ENCODE results near the gene KIF22.
"Not testable (repeated sequence)": the region's sequence is repeated elsewhere in the genome, so short reads cannot be mapped to it uniquely, and the experiment has no call there.

Gene KIF22

DNA sequence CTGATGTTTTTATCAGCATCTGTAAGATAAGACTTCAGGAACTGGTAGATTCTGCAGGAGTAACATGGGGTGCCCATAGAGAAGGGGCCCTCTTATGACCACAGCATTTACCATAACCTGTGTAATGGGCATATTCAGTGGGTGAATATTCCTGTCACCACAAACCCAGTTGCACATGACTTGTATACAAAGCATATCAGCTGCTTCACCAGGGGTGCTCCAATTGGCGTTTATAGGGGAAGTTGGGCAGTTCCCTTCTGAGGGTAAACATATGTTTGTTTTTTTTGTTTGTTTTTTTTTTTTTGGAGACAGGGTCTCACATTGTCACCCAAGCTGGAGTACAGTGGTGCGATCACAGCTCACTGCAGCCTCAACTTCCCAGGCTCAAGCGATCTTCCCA is 24.0 kb upstream of the KIF22 start:
- no peak for DNase-seq
- ATAC-seq, result no peak

DNA sequence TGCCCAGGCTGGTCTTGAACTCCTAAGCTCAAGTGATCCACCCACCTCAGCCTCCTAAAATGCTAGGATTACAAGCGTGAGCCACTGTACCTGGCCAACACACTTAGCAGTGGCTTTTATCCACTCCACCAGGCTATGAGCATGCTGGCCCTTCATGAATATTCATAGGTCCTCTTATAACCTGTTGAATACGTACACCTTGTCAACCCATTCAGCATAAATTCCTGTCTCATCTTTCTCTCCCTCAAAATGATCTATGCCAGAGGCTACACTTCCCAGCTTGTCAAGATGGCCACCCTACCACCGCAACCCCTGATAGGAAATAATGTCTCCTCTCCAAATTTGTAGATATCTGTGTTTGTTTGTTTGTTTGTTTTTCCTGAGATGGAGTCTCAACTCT is 23.5 kb upstream of the KIF22 start:
- no peak for ATAC-seq
- no peak for DNase-seq

DNA sequence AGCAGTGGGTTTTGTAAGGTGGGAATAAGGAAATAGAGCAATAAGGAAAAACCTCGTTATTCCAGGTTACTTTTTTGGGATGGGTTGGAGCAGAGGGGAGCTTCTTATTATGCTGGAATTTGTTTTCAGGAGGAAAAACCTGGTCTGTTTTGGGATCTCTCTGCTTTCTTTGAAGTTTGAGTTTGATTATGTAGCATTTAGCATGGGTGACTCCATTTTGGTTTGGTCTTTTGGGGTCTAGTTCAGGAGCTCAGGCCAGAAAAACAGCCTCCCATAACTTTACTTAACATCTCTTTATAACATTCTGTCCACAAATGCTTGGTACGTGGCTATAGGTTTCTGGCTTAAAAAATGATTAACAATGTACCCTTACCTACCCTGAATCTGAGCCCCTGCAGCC is 21.0 kb upstream of the KIF22 start:
- DNase-seq, result no peak
- no peak for ATAC-seq

DNA sequence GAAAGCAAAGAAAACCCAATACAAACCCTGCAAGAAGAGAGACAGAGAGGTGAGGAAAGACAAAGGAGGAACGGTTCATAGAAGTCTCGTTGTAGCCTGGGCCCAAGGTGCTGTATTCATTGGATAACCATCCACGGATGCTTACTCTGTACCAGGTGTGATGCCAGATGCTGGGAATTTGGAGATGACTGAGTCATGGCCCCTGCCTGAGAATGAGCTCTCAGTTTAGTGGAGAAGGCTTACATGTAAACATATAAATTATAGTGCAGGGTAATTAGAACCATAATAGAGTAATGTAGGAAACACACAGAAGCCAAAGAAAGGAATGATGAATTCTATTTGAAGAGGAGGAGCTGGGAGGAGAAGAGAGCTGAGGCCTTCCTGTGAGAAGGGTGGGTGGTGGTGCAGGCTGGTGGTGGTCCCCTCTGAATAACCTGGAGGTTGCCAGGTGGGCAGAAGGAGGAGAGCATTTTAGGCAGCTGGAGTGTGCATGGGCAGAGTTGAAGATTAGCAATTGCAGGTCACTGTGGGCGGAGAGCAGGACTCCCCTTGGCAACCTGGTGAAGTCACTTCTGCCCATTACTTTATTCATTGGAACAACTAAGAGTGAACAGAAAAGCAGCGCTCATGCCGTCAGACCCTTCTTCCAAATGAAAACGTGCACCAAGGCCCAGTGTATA is 20.2 kb upstream of the KIF22 start:
- no peak for ATAC-seq
- DNase-seq, result no peak

DNA sequence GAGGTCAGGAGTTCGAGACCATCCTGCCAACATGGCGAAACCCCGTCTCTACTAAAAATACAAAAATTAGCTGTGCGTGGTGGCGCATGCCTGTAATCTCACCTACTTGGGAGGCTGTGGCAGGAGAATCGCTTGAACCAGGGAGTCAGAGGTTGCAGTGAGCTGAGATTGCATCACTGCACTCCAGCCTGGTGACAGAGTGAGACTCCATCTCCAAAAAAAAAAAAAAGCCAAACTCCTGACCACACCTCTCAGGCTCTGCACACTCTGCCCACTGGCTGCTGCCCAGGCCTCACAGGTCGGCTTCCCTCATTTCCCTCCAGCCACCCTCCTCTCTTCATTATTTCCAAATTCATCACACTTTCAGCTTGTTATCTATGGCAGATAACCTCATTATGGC is 18.2 kb upstream of the KIF22 start:
- not testable (repeated sequence) for ATAC-seq, DNase-seq

DNA sequence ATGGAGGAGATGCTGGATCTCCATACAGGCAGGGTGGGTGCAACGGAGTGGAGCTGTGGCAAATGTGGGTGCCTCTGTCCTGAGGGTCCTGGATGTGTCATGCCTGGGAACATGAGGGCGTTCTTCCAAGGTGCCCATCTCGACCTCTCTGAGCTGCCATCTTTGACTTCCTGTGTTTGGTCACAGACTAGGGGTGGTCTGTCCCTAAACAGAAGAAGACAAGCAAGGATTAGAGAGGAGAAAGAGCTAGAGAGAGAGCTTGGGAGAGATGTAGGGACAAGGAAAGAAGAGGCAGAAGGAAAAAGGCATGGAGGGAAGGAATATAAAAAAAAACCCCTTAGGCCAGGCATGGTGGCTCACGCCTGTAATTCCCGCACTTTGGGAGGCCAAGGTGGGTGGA is 15.8 kb upstream of the KIF22 start:
- no peak for ATAC-seq
- no peak for DNase-seq

DNA sequence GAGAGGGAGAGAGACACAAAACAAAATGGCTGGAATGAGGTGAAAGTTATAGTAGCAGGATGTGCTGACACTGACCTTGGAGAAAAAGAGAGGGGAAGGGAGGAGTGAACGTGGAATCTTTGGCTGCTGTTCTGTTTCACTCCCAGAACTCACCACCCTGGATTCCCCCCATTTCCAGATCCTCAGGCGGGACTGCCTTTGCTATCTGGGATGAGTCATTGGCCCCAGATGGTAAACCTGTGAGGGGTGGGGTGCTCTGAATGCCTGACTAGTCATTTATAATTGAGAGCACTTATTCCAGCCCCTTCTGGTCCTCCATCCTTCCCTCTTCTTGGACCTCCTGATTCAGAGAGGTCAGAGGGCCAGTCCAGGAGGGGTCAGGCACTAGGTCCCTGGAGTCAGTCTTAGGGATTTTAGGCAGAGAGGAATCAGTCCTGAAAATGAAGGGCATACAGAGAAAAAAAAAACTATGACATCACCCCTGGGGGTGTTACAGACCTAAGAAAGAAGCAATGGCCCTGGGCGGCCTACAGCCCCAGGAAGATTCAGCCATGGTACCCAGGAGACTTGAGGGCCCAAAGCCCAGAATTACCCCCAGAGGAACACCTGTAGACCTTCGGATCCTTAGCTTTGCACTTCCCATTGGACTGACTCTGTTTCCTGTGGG is 14.7 kb upstream of the KIF22 start:
- ATAC-seq (no peak), DNase-seq (no peak)

DNA sequence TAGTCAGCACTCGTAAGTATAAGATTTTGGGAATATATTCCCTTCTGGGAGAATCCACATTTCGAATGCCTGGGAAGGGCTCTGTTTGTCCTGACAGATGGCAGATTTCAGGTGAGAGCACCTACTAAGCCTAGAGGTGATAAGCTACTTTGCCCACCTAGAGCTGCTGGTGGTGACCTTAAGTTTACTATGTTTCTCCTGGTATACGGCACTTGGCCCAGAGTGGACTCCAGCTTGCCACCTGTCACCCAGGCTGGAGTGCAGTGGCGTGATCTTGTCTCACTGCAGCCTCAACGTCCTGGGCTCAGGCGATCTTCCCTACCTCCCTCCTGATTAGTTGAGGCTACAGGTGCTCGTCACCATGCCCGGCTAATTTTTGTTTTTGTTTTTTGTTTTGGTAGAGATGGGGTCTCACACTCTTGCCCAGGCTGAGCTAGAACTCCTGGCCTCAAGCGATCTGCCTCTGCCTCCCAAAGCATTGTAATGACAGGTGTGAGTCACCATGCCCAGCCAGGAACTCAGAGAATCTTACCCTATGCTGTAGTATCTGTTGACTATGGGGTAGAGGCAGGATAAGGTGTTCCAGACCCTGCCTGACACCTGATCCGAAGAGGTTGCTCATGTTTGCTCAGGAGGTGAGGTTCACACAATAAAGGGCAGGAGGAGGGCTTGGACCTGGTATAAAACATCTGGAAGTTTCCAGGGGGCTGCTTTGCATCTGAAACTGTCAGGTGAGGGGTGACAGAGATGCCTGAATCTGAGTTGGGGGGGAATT is 12.8 kb upstream of the KIF22 start, which contains the start of gene ZG16:
Gene ZG16, plus strand, starts transcription at position 681 of the 775 bp plus-strand sequence. CDS start 1,011 bp downstream, outside the sequence.
- no peak for DNase-seq
- no peak for ATAC-seq

DNA sequence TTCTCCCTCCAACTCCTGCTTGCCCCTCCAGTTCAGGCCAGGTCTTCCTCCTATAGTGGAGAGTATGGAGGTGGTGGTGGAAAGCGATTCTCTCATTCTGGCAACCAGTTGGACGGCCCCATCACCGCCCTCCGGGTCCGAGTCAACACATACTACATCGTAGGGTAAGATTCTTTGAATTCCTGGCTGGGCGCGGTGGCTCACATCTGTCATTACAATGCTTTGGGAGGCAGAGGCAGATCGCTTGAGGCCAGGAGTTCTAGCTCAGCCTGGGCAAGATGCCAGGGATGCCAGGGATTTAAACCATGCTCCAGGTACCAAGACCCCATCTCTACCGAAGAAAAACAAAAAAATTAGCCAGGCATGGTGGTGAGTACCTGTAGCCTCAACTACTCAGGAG is 11.1 kb upstream of the KIF22 start:
- ATAC-seq, result no peak
- no peak for DNase-seq

DNA sequence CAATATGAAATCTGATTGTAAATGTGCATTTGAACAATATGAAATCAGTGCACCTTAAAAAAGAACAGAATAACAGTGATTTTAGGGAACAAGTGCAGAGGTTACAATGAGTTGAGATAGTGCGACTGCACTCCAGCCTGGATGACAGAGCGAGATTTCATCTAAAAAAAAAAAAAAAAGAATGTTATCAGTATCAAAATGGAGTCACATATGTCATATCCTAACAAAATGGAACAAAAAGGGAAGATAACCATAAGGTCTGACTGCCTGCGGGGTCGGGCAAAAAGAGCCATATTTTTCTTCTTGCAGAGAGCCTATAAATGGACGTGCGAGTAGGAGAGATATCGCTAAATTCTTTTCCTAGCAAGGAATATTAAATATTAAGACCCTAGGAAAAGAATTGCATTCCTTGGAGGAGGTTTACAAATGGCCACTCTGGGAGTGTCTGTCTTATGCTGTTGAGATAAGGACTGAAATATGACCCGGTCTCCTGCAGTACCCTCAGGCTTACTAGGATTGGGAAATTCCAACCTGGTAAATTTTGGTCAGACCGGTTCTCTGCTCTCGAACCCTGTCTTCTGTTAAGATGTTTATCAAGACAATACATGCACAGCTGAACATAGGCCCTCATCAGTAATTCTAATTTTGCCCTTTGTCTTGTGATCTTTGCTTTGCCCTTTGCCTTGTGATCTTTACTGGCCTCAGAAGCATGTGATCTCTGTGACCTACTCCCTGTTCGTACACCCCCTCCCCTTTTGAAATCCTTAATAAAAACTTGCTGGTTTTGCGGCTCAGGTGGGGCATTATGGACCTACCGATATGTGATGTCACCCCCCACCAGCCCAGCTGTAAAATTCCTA is 7.2 kb upstream of the KIF22 start:
- not testable (repeated sequence) for ATAC-seq, DNase-seq

DNA sequence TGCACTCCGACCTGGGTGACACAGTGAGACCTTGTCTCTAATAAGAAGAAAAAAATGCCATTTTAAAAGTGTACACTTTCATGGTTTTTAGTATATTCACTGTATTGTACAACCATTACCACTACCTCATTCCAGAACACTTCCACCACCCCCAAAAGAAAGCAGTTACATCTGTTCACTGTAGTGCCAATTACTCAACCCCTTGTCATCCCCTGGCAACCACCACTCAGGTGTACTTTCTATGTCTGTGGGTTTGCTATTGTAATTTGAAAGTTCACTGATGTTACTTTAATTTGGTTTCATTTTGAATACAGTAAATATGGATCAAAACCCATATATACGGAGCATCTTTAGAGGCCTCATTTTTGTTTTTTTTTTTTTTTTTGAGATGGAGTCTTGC is 6.4 kb upstream of the KIF22 start:
- ATAC-seq (peak; percentile 89), DNase-seq (no peak)

DNA sequence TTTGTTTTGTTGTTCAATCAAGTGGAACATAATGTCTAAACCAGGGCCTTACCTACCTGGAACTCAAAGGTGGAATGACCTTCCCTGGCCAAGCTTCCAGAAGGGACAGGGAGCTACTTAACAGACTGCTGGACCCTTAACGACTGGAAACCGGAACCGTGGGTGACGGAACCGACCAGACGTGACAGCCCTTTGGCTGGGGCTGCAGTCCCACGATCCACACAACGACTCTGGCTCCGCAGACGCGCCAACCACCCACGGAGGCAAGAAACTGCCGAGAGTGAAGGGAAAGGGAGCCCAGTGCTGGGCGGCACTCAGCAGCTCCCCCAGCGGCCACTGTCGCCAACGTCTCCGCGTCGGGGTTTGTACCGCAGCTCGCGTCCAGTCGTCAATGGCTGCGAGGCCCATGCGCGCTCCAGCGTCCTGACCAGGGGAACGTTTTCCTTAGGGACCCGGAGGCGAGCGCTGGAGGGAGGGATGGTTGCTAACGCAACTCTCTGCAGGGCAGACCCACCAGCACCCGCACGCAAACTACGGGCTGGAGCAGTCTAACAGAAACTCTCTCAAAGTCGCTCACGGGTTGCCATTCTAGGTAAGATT is 5.5 kb upstream of the KIF22 start:
- ATAC-seq, result peak; percentile 80
- peak; percentile 85 for DNase-seq

DNA sequence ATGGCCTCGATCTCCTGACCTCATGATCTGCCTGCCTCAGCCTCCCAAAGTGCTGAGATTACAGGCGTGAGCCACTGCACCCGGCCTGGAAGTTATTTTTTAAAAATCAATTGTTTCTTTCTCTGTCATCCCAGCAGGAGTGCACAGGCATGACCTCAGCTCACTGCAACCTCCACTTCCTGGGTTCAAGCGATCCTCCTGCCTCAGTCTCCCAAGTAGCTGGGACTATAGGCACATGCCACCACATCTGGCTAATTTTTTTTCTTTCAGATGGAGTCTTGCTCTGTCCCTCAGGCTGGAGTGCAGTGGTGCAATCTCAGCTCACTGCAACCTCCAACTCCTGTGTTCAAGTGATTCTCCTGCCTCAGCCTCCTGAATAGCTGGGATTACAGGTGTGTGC is 3.4 kb upstream of the KIF22 start:
- ATAC-seq, result not testable (repeated sequence)

DNA sequence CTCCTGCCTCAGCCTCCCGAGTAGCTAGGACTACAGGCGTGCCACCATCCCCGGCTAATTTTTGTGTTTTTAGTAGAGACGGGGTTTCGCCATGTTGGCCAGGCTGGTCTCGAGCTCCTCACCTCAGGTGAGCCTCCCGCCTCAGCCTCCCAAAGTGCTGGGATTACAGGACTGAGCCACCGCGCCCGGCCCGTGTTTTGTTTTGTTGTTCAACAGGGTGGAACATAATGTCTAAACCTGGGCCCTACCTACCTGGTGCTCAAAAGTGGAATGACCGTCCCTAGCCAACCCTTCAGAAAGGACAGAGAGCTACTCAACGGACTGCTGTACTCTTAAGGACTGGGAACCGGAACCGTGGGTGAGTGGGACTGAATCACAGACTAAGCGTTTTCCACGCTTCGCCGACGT is 772 bp upstream of the KIF22 start:
- DNase-seq (no peak), ATAC-seq (no peak)

More for the DNA sequence above, 3.4 kb upstream of the KIF22 start:
- DNase-seq, result not testable (repeated sequence)

DNA sequence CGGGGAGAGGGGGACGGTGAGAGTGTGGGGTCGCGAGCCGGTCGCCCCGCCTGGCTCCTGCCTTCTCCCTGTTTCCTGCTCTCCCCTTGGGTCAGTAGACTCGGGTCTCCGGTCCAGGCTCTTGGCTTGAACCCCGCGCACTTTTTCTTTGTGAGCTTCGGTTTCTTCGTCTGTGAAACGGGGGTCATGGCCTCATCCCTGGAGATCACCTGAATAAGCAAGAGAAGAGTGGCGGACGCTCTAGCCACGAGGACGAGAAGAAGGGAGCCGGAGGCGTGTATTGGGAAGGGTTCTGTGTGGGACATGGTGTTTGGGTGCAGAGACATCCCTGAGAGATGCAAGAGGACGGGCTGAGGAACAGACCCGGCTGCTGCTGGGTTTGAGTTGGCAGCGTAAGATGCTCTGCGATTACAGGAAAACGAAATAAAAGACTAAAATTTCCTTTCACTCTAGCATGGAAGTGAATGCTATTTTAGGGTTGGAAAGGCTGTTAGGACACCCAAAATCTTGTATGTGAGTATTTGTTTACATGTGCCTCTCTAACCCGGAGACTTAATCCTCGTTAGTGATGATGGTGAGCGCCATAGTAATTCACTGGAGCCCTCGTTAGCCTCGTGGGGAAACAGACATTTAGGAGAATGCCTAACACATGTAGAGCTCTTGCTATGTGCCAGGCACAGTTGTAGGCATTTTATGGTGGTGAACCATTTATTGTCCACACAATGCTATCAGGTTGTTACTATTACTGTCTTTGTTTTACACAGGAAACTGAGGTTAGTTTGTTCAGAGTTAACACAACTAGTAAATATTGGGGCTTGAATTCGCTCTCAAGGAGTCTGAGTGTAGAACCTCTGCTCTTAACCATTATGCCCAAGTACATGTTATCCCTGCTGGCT is 646 bp downstream of the KIF22 start:
- ATAC-seq (peak; percentile 15), DNase-seq (no peak)

DNA sequence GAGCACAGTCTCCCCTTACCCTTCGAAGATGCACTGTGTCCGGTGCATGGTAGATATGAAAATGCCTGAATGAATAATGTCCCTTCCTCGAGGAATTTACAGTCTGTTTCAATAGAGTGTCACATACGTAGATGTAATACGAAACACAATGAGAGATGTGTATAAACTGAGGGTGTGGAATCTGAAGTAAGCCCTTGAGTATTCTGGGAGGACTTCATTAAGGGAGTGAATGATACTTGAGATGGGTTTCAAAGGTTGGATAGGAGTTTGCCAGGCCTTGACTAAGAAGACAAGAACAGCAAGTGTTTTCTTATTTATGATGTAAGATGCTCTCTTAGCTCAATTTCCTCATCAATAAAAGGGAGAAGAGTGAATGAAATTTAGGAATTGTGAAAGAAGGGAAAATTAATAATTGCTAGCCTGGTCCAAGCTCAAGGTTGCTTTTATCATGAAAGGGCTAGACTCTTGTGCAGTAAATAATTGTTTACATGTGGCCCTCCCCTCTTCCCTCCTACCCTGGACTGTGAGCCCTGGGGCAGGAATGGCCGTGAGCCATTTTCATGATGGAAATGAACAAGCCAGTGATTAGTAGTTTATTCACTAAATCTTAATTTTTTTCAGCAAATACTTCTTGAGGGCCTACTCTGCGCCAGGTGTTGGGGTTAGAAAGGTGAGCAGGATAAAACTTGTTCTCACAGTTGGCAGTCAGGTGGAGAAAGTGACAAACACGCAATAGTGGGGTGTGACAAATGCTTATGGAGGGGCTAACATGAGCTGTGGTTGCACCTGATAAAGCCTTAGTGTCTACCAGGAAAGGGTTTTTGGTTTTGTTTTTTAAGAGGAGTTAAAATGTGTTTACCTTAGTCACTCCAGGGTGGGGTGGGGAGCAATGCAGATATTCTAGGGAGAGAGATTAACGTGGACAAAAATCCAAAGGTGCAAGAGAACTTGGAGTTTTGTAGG is 1.6 kb downstream of the KIF22 start:
- ATAC-seq (no peak), DNase-seq (no peak)

DNA sequence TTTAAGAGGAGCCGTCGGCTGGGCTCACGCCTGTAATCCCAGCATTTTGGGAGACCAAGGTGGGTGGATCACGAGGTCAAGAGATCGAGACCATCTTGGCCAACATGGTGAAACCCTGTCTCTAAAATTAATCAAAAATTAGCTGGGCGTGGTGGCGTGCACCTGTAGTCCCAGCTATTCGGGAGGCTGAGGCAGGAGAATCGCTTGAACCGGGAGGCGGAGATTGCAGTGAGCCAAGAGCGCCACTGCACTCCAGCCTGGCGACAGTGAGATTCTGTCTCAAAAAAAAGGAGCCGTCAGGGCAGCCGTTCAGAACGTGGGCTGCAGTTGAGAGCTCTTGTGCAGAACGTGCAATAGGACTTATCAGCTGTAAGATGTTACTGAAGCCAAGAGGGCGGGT is 2.6 kb downstream of the KIF22 start:
- not testable (repeated sequence) for DNase-seq, ATAC-seq

DNA sequence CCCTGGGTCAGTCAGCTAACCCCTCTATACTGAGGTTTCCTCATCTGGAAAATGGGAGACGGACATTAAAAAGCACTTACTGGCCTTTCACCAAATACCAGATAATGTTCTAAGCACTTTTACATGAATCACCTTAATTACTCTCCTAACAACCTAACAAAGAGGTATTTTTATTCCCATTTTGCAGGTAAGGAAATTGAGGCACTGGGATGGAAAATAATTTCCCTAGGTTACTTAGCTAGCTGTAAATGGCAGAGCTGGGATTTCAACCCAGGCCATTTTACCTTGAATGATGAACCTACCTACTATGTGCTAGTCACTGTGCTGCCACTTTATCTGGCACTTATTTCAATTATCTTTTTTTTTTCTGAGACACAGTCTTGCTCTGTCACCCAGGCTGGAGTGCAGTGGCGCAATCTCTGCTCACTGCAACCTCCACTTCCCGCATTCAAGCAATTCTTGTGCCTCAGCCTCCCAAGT is 3.7 kb downstream of the KIF22 start:
- DNase-seq (no peak), ATAC-seq (no peak)

DNA sequence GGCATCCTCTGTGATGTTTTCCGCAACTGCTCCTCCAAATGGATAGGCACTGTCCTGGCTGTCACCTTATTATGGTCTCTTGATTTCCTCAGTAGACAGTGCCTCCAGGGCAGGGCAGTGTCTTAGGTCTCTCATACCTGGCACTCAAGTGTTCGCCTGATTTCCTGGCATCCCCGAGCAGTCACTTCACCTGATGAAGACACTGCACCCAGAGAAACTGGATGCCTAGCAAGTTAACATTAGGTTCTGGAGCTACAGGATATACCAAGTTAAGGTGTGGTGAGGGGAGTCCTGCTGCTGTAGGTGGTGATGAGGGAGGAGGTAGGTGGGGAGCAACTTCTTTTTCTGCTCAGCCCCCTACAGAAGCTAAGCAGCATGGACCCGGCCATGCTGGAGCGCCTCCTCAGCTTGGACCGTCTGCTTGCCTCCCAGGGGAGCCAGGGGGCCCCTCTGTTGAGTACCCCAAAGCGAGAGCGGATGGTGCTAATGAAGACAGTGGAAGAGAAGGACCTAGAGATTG is 11.9 kb downstream of the KIF22 start:
- no peak for ATAC-seq
- DNase-seq, result no peak
